NCI-H2196 (cell line): ENCODE data around the gene CDH23.

ENCODE experiments used
- DNase-seq: peaks from one replicate; lab custom pipeline; 2025; ENCODE audit not compliant: unreplicated experiment; lab: John Stamatoyannopoulos, UW

CDH23 gene

GRCh38 chr10:71480662-71481061 lies 83.9 kb downstream of the CDH23 start:
- no peak for DNase-seq

- no peak for DNase-seq
Measured at GRCh38 chr10:71481746-71482410, 85.2 kb downstream of the CDH23 start.

GRCh38 chr10:71482620-71483019 lies 85.9 kb downstream of the CDH23 start:
- DNase-seq: no peak

GRCh38 chr10:71483135-71483534 lies 86.4 kb downstream of the CDH23 start:
- DNase-seq: no peak

- DNase-seq: no peak
Measured at GRCh38 chr10:71483885-71484751, 87.4 kb downstream of the CDH23 start.

GRCh38 chr10:71486484-71487114 lies 89.9 kb downstream of the CDH23 start:
- no peak for DNase-seq

- DNase-seq: no peak
Measured at GRCh38 chr10:71487726-71488125, 91.0 kb downstream of the CDH23 start.

GRCh38 chr10:71489077-71489476 lies 92.4 kb downstream of the CDH23 start:
- DNase-seq: no peak

- DNase-seq: no peak
Measured at GRCh38 chr10:71492872-71493271, 96.2 kb downstream of the CDH23 start.

- DNase-seq: no peak
Measured at GRCh38 chr10:71493741-71494140, 97.0 kb downstream of the CDH23 start.

GRCh38 chr10:71494476-71494875 lies 97.8 kb downstream of the CDH23 start:
- no peak for DNase-seq

- no peak for DNase-seq
Measured at GRCh38 chr10:71494980-71495381, 98.3 kb downstream of the CDH23 start.

- DNase-seq: no peak
Measured at GRCh38 chr10:71496927-71497762, 100.4 kb downstream of the CDH23 start.

GRCh38 chr10:71497763-71498326 lies 101.1 kb downstream of the CDH23 start:
- DNase-seq: no peak

GRCh38 chr10:71501402-71501801 lies 104.7 kb downstream of the CDH23 start:
- DNase-seq: no peak

GRCh38 chr10:71502190-71502589 lies 105.5 kb downstream of the CDH23 start:
- no peak for DNase-seq

- DNase-seq: no peak
Measured at GRCh38 chr10:71502851-71503250, 106.1 kb downstream of the CDH23 start.

- no peak for DNase-seq
Measured at GRCh38 chr10:71504168-71504567, 107.4 kb downstream of the CDH23 start.

GRCh38 chr10:71504570-71504969 lies 107.8 kb downstream of the CDH23 start:
- no peak for DNase-seq

- DNase-seq: no peak
Measured at GRCh38 chr10:71505862-71506261, 109.1 kb downstream of the CDH23 start.

GRCh38 chr10:71509444-71509843 lies 112.7 kb downstream of the CDH23 start:
- DNase-seq: no peak
